NT2/D1 (cell line): ENCODE results near the gene ZP3.
"Not testable (repeated sequence)": the region's sequence is repeated elsewhere in the genome, so short reads cannot be mapped to it uniquely, and the experiment has no call there.

Source experiments
- DNase-seq: peaks from one replicate; pipeline ENCODE4 v3.0.0-alpha.2; 2011; ENCODE audit warnings: low read depth, low spot score
- H3K27me3 ChIP-seq: 2 replicates; pipeline ENCODE4 v1.6.0; 2011; ENCODE audit warnings: mild to moderate bottlenecking; ENCODE audit not compliant: insufficient read length, insufficient read depth
- H3K36me3 ChIP-seq: 2 replicates; pipeline ENCODE4 v1.6.1; 2011; ENCODE audit warnings: mild to moderate bottlenecking, low read length, mixed read lengths; ENCODE audit not compliant: insufficient read depth, insufficient read length
- H3K4me1 ChIP-seq: 2 replicates; pipeline ENCODE4 v1.5.1; 2011; ENCODE audit not compliant: insufficient read depth, insufficient read length
- H3K4me3 ChIP-seq: 2 replicates; pipeline ENCODE4 v1.5.1; 2011; ENCODE audit warnings: low read depth; ENCODE audit not compliant: insufficient read length
- H3K9ac ChIP-seq: 2 replicates; pipeline ENCODE4 v1.6.0; 2011; ENCODE audit warnings: low read depth; ENCODE audit not compliant: insufficient read length
- H3K9me3 ChIP-seq: 2 replicates; pipeline ENCODE4 v1.5.1; 2011; ENCODE audit warnings: mild to moderate bottlenecking, low read length; ENCODE audit not compliant: insufficient read depth
- SUZ12 ChIP-seq: IDR thresholded peaks from 2 replicates; pipeline ENCODE4 v1.6.1; 2011; ENCODE audit not compliant: insufficient read length, insufficient read depth; ENCODE audit errors: extremely low read depth
- YY1 ChIP-seq: IDR thresholded peaks from 2 replicates; pipeline ENCODE4 v1.6.1; 2011; ENCODE audit not compliant: insufficient read length, insufficient read depth
- ZNF274 ChIP-seq: IDR thresholded peaks from 2 replicates; pipeline ENCODE4 v1.6.1; 2011; ENCODE audit warnings: mild to moderate bottlenecking, low read depth, low read length

Gene ZP3

DNA sequence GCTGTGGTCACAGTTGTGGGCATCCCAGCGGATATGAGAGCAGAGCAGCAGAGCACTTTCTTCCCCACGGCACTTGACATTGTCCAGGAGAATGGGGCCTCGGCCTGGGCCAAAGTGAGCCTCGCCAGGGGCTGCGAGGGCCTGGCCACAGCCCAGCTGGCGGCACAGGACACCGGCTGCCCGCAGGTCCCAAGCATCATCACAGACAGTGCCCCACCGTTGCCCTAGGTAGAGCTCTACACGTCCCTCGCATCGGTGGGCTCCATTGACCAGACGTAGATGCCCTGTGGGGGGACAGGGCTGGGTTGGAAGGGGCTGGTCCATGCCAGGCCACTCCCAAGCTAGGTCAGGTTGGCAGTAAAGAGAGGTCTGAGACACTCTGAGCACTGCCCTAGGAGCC, 34.7 kb upstream of the ZP3 start:
- no peaks in the 10 kb centered on the region for H3K9me3 ChIP-seq
- no peak for TF ChIP-seq YY1
- no peak for TF ChIP-seq ZNF274
- no peak for TF ChIP-seq SUZ12
- H3K4me1 ChIP-seq: peaks cover 3% of the 10 kb centered on the region
- H3K9ac ChIP-seq: no peak overlapping the region
- H3K36me3 ChIP-seq: peaks cover 7% of the 10 kb centered on the region
- H3K4me3 ChIP-seq: no peak overlapping the region
- DNase-seq: no peak
- H3K27me3 ChIP-seq: no peaks in the 10 kb centered on the region

DNA sequence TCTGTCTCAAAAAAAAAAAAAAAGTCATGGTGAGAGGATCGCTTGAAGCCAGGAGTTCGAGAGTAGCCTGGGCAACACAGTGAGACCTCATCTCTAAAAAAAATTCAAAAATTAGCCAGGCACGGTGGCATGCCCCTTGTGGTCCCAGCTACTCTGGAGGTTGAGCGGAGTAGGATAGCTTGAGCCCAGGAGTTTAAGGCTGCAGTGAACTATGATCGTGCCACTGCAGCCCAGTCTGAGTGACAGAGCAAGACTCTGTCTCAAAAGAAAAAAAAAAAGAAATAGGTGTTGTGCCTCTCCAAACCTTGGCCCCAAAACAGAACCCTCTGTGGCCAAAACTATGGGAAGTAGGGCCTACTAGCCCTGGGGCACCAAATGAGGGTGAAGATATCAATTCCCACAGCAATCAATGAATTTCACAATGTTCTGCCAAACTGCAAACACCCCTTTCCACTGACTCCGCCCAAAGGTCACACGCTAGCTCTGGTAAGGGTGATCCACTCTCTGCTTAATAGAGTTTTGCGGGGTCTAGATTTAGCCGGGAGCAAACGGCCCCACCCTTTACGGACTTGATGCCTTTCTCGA, 32.1 kb upstream of the ZP3 start:
- Histone ChIP-seq H3K27me3 (no peaks in the 10 kb centered on the region), H3K36me3 (peaks cover 7% of the 10 kb centered on the region), H3K9ac (peak overlapping the region; percentile 76), H3K9me3 (no peaks in the 10 kb centered on the region), H3K4me1 (peaks cover 9% of the 10 kb centered on the region), H3K4me3 (no peak overlapping the region)
- DNase-seq: no peak
- no peak for TF ChIP-seq YY1
- TF ChIP-seq ZNF274: no peak
- no peak for TF ChIP-seq SUZ12

DNA sequence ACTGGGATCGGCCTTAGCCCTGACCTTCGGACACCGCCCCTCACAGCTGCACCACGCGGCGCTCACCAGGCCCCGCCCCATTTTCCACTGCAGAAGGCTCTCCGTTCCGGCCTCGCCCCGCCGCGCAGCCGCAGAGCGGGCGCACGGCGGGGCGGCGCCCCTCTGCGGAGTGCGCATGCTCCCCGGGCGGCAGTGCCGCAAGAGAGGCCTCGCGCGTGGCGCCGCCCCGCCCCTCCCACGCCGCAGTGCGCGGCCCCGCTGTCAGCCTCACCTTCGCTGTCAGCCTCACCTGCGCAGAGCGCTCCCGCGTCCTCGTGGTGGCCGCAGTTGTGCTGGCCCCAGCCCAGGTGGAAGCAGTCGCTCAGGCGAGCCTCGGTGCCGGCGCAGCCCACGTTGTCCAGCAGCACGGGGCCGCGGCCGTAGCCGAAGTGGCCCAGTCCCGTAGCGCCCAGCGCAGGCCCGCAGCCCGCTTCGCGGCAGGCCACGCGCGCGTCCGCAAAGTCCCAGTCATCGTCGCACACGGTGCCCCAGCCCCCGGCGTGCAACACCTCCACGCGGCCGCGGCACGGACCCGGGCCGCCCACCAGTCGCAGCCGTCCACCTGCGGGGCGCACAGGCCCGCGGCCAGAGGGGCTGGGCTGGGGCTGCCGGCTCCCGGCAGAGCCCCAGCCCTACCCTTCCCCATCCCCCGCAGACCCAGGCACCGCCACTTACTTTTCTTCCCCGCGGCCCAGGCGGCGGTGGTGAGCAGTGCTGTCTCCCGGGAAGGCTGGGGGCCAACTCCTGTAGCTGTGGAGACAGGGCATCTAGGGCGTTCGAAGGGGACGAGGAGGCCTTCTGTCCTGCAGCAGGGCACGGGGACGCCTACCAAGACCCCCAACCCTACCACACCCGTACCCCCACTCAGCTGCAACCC, 31.4 kb upstream of the ZP3 start:
- peak; percentile 77 for DNase-seq
- TF ChIP-seq SUZ12 (no peak), YY1 (no peak), ZNF274 (no peak)
- H3K27me3 ChIP-seq: no peaks in the 10 kb centered on the region
- H3K4me3 ChIP-seq: peak overlapping the region; percentile 83
- H3K4me1 ChIP-seq: peaks cover 9% of the 10 kb centered on the region
- peaks cover 7% of the 10 kb centered on the region for H3K36me3 ChIP-seq
- H3K9me3 ChIP-seq: no peaks in the 10 kb centered on the region
- H3K9ac ChIP-seq: peak overlapping the region; percentile 95

DNA sequence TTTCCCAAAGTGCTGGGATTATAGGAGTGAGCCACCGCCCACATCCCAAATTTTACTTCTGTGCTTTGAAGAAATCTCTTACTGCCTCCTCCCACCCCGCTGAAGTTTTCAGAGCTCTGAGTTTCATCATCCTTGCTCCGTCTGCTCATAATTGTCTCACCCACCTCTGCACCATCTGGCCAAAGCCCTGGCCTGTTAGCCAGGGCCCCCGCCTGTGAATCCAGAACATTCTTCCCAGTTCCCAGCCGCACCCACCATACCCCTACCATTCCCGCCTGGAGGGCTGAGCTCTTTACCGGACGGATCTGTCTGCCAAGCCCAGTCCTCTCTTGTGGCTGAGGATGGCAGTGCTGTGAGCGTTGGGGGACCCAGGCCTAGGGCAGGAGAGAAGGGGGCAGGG, 29.8 kb upstream of the ZP3 start:
- H3K4me1 ChIP-seq: peaks cover 6% of the 10 kb centered on the region
- H3K9me3 ChIP-seq: no peaks in the 10 kb centered on the region
- no peak for TF ChIP-seq ZNF274
- TF ChIP-seq YY1: no peak
- no peak for TF ChIP-seq SUZ12
- no peaks in the 10 kb centered on the region for H3K27me3 ChIP-seq
- peaks cover 3% of the 10 kb centered on the region for H3K36me3 ChIP-seq
- H3K9ac ChIP-seq: peak overlapping the region; percentile 17
- no peak overlapping the region for H3K4me3 ChIP-seq
- DNase-seq: no peak

DNA sequence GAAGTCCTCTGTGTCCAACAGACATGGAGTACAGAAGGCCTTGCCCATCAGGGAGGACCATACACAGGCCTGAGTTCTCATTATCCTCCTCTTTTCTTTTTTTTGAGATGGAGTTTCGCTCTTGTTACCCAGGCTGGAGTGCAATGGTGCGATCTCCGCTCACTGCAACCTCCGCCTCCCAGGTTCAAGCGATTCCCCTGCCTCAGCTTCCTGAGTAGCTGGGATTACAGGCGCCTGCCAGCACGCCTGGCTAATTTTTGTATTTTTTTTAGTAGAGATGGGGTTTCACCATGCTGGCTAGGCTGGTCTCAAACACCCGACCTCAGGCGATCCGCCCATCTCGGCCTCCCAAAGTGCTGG, 29.2 kb upstream of the ZP3 start:
- not testable (repeated sequence) for H3K27me3 ChIP-seq, DNase-seq, H3K36me3 ChIP-seq, H3K9ac ChIP-seq, H3K4me3 ChIP-seq, H3K9me3 ChIP-seq, H3K4me1 ChIP-seq

DNA sequence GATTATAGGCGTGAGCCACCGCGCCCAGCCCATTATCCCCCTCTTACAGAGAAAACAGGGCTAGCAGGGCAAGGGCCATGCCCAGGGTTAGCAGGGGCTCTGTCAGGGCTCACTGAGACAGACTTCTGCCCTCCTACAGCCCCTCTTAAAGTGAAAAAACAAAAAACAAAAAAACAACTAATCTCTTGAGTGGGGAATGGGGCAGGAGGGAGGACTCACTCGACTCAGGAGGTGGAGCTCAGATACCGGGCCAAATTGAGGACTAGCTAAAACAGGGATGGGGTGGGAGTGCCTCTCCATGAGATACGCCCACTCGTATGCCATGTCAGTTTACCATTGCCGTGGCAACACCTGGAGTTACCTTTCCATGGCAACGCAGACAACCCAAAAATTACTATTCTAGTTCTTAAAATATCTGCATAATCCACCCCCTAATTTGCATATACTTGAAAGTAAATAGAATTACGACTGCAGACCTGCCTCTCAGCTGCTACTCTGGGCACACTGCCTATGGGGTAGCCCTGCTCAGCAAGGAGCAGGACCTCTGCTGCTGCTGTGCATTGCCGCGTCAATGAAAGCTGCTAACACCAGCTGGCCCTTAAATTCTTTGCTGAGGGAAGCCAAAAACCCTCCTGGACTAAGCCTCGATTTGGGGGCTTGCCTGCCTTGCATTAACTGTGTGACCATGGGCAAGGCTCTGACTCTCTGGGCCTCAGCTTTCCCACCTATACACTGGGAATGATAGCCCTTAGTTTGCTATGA, 28.6 kb upstream of the ZP3 start:
- peaks cover 6% of the 10 kb centered on the region for H3K4me1 ChIP-seq
- DNase-seq: no peak
- TF ChIP-seq YY1 (no peak), ZNF274 (no peak), SUZ12 (no peak)
- no peak overlapping the region for H3K4me3 ChIP-seq
- no peaks in the 10 kb centered on the region for H3K27me3 ChIP-seq
- no peaks in the 10 kb centered on the region for H3K9me3 ChIP-seq
- H3K9ac ChIP-seq: no peak overlapping the region
- no peaks in the 10 kb centered on the region for H3K36me3 ChIP-seq

DNA sequence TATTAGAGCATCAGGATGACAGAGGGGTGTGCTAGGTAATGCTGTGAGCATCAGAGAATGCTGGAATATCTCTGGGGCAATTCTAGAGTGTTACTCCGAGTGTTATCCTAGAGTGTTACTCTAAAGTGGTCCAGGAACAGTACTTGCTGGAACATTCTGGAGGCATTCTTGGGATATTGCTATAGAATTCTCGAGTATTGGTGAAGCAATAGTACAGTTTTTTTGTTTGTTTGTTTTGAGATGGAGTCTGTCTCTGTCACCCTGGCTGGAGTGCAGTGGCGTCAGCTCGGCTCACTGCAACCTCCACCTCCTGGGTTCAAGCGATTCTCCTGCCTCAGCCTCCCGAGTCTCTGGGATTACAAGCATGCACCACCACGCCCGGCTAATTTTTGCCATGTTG, 27.9 kb upstream of the ZP3 start:
- Histone ChIP-seq H3K27me3 (no peaks in the 10 kb centered on the region), H3K9me3 (no peaks in the 10 kb centered on the region), H3K36me3 (no peaks in the 10 kb centered on the region), H3K4me3 (no peak overlapping the region), H3K9ac (no peak overlapping the region), H3K4me1 (peaks cover 6% of the 10 kb centered on the region)
- no peak for DNase-seq
- no peak for TF ChIP-seq ZNF274
- no peak for TF ChIP-seq SUZ12
- TF ChIP-seq YY1: no peak
